Stomach smooth muscle (tissue), 2 donors: ENCODE results near the gene AK3.
A peak's percentile ranks its signal among the peaks of the same experiment; 100 is the strongest.

Source experiments
- H3K27ac ChIP-seq: one replicate; pipeline ENCODE4 v1.7.0; 2013; ENCODE audit warnings: mild to moderate bottlenecking, low read length, inconsistent platforms
- H3K27me3 ChIP-seq, 2 donors: one replicate each; pipeline ENCODE4 v1.7.0; 2013; ENCODE audit warnings: low read length in 2 of 2; ENCODE audit not compliant: insufficient read depth in 2 of 2, control insufficient read depth in 1 of 2
- H3K36me3 ChIP-seq, 2 donors: one replicate each; pipeline ENCODE4 v1.7.0; 2013; ENCODE audit warnings: low read length in 2 of 2; ENCODE audit not compliant: control insufficient read depth in 2 of 2, insufficient read depth in 2 of 2
- H3K4me1 ChIP-seq: one replicate; pipeline ENCODE4 v1.7.0; 2013; ENCODE audit warnings: low read length; ENCODE audit not compliant: control insufficient read depth, insufficient read depth
- H3K4me3 ChIP-seq, 2 donors: one replicate each; pipeline ENCODE4 v1.7.0; 2013; ENCODE audit warnings: low read length in 2 of 2
- H3K9ac ChIP-seq, 2 donors: one replicate each; pipeline ENCODE4 v1.7.0; 2013; ENCODE audit warnings: low read length in 2 of 2, mild to moderate bottlenecking in 1 of 2
- H3K9me3 ChIP-seq, 2 donors: one replicate each; pipeline ENCODE4 v1.7.0; 2013; ENCODE audit warnings: low read length in 2 of 2; ENCODE audit not compliant: control insufficient read depth in 2 of 2
- donor health status: healthy.
- donor health status: Pancreatic carcinoma.

The AK3 gene

DNA sequence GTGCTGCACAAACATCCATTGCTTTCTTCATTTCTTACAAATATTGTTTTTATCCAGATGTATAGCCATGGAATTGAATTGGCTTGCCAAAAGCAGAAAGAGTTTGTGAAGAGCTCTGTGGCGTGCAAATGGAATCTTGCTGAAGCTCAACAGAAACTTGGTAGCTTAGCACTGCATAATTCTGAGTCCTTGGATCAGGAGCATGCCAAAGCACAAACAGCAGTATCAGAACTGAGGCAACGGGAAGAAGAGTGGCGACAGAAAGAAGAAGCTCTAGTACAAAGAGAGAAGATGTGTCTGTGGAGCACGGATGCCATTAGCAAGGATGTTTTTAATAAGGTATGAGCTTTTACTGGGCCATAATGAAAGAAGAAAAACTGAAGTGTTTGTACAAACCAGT is 56.2 kb downstream of the AK3 start:
- no peak overlapping the region for H3K27ac ChIP-seq

DNA sequence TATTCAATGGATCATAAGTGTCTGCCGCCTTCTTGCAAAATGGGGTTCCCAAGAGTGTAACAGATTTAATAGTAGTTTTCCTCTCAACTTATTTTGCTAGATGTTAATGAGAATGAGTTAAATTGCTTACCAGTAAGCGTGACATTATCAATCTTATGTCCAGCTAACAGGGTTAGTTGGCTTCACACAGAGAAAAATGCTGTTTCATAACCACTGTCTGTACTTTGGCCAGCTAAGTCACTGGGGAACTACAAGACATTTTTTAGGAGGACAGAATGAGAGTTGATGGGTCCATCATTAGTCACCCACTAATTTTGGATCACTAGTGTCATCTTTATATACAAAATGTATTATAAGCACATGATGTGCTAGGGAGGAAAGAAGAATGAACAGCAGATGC is 60.3 kb downstream of the AK3 start:
- peak overlapping the region; percentile 96 to 97 for H3K9ac ChIP-seq
- peak overlapping the region; percentile 80 to 90 for H3K4me3 ChIP-seq
- no peaks in the 10 kb centered on the region for H3K9me3 ChIP-seq
- peaks cover under 1 to 7% of the 10 kb centered on the region in 2 donors for H3K36me3 ChIP-seq
- H3K27me3 ChIP-seq: no peaks in the 10 kb centered on the region
- H3K27ac ChIP-seq: peak overlapping the region; percentile 96
- H3K4me1 ChIP-seq: peaks cover 5% of the 10 kb centered on the region

More for the DNA sequence above, 56.2 kb downstream of the AK3 start:
- no peak overlapping the region for H3K9ac ChIP-seq
- peaks cover 5% of the 10 kb centered on the region for H3K4me1 ChIP-seq
- peaks cover 5 to 10% of the 10 kb centered on the region in 2 donors for H3K36me3 ChIP-seq
- H3K27me3 ChIP-seq: no peaks in the 10 kb centered on the region
- H3K9me3 ChIP-seq: no peaks in the 10 kb centered on the region
- H3K4me3 ChIP-seq: no peak overlapping the region

DNA sequence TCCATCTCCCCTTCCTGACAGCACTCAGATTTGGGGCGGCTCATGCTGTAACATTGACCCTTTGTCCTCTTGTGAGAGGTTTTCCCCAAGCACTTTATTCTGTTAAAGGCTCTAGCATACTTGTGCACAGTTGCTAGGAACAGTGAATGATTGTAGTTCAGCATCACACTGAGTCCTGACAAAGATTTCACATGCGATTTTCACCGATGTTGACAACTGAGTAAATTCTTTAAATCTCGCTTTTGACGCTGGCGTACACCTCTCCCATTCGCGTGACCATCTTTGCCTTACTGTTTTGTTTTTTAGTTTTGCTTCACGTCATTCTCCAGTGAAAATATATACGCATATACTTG is 60.9 kb downstream of the AK3 start:
- peak overlapping the region; percentile 96 for H3K27ac ChIP-seq
- peaks cover 0 to 4% of the 10 kb centered on the region in 2 donors for H3K36me3 ChIP-seq
- H3K9ac ChIP-seq: peak overlapping the region; percentile 96 to 97
- peak overlapping the region; percentile 80 to 90 for H3K4me3 ChIP-seq
- H3K4me1 ChIP-seq: peaks cover 5% of the 10 kb centered on the region
- no peaks in the 10 kb centered on the region for H3K9me3 ChIP-seq
- H3K27me3 ChIP-seq: no peaks in the 10 kb centered on the region

DNA sequence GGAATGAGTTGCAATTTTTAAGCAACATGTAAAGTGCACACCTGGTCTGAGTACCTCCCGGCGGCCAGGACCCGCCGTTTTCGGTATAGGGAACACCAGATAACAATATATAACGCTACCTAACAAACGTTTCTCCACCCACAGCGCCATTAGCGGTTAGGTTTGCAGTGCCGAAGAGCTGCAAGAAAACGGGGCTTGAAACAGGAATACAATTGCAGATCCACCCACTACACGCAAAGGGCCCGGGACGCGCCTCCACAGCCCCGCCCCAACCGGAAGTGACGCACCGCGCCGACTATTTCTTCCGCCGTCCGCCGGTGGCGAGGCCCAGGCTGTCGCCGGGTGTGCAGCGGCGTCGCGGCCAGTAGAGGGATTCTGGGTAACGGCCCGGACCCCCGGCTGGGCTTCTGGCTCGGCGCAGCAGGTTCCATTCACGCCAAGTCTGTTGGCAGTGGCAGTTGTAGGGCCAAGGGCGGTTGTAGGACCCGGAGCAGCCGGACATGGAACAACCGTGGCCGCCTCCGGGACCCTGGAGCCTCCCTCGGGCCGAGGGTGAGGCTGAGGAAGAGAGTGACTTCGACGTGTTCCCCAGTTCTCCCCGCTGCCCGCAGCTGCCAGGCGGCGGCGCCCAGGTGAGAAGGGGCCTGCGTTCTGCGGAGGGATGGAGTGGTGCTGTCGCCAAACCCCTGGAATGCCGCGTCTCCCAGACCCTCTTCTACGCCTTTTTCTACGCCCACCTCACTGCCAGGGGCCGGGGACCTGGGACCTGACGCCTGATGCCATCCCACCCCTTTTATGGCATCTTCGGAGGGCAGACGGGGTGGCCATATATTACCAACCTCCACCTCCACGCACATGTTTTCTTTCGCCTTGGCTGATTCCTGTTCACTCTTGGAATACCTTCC is 61.5 kb downstream of the AK3 start, which contains the start of gene CDC37L1:
Gene CDC37L1, plus strand, starts transcription at position 302 of the 905 bp plus-strand sequence. Its CDS starts 199 bp downstream, at position 501.
- H3K4me1 ChIP-seq: peaks cover 5% of the 10 kb centered on the region
- no peaks in the 10 kb centered on the region for H3K36me3 ChIP-seq
- no peaks in the 10 kb centered on the region for H3K9me3 ChIP-seq

DNA sequence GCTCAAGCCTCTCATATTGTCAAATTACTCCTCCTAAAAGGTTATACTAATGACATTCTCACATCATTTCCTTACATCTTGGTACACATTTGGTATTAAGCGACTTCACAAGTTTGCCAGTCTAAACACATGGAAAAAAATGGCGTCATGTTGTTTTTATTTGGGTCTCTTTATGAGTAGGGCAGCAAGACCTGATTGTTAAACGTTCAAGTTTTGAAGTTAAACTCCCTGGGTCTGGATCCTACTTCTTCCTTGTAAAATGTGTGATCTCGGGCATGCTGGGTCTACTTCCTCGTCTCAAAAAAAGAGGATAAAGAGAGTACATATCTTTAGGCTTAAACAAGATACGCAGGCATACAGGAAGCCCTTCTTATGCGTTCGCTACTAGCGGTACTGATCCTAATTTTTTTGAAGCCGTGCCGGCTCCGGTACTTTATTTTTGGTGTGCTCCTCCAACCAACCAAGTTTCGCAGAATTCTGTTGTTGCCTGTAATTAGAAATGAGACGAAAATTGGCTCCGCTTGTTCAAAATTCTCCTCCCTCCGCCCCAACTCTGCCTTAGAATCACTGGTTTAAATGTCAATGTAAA is 62.2 kb downstream of the AK3 start:
- Histone ChIP-seq H3K4me3 (peak overlapping the region; percentile 80 to 90), H3K9me3 (no peaks in the 10 kb centered on the region), H3K9ac (peak overlapping the region; percentile 93 to 97), H3K27ac (peak overlapping the region; percentile 96), H3K4me1 (peaks cover 5% of the 10 kb centered on the region), H3K27me3 (no peaks in the 10 kb centered on the region), H3K36me3 (no peaks in the 10 kb centered on the region)

More for the DNA sequence above, 61.5 kb downstream of the AK3 start, which contains the start of gene CDC37L1:
- Histone ChIP-seq H3K27me3 (no peaks in the 10 kb centered on the region), H3K27ac (peak within 1 kb of the TSS; percentile 96), H3K4me3 (peak within 1 kb of the TSS; percentile 80 to 90), H3K9ac (peak within 1 kb of the TSS; percentile 96 to 97)

DNA sequence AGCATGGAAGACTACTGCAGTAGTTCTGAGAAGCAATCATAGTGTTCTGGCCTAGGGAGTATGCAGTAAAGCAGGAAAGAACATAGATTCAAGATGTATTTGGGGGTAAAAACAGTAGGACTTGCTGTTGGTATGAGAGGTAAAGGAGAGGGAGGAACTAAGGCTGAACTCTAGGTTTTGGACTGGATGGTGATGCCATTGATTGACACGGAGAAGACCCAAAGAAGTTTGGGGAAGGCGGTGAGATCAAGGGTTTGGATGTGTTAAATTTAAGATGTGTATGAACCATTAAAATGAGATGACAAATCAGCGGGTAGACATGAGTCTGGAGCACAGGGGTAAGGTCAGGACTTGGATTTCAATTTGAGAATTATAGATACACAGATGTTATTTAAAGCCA is 63.6 kb downstream of the AK3 start:
- Histone ChIP-seq H3K4me3 (no peak overlapping the region), H3K27ac (no peak overlapping the region), H3K27me3 (no peaks in the 10 kb centered on the region), H3K9me3 (no peaks in the 10 kb centered on the region), H3K9ac (peak overlapping the region in 1 of 2 donors; percentile 18), H3K36me3 (no peaks in the 10 kb centered on the region), H3K4me1 (peaks cover 5% of the 10 kb centered on the region)

DNA sequence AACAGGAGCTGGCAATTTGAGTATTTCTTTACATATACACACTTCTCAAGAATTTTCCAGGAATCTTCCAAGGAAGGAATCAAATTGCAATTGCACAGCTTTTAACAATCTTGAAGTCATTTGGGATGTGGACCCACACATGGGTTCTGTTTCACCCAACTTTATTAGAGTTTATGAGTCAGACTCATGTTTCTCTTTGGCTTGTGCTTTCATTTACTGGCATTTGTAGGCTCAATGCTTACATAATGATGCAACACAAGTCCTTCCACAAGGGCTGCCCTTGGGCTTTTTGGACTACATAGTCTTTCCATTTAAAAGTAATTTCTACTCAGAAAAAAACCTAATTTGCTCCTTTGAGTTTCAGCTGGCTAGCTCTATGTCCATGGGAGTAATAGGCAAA is 66.2 kb downstream of the AK3 start:
- H3K9ac ChIP-seq: no peak overlapping the region
- no peaks in the 10 kb centered on the region for H3K4me1 ChIP-seq

DNA sequence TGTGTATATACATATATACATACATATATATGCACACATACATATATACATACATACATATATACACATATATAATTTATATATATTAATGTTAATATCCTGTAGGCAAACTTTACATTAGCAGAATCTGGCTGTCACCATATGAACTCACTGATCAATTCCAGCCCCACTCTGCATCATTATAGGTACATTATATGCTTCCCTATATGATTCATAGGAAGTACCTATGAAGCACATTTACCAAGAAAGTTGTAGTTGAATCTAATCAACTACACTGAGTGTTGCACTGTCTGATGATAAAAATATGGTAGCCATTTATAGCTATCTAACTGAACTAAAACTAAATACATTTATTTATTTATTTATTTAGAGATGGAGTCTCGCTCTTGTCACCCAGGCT is 69.3 kb downstream of the AK3 start:
- H3K36me3 ChIP-seq: no peaks in the 10 kb centered on the region
- no peaks in the 10 kb centered on the region for H3K9me3 ChIP-seq
- no peaks in the 10 kb centered on the region for H3K4me1 ChIP-seq
- no peak overlapping the region for H3K9ac ChIP-seq
- H3K27ac ChIP-seq: no peak overlapping the region
- no peak overlapping the region for H3K4me3 ChIP-seq
- no peaks in the 10 kb centered on the region for H3K27me3 ChIP-seq

More for the DNA sequence above, 66.2 kb downstream of the AK3 start:
- Histone ChIP-seq H3K27me3 (no peaks in the 10 kb centered on the region), H3K36me3 (no peaks in the 10 kb centered on the region), H3K4me3 (no peak overlapping the region), H3K9me3 (no peaks in the 10 kb centered on the region), H3K27ac (no peak overlapping the region)

DNA sequence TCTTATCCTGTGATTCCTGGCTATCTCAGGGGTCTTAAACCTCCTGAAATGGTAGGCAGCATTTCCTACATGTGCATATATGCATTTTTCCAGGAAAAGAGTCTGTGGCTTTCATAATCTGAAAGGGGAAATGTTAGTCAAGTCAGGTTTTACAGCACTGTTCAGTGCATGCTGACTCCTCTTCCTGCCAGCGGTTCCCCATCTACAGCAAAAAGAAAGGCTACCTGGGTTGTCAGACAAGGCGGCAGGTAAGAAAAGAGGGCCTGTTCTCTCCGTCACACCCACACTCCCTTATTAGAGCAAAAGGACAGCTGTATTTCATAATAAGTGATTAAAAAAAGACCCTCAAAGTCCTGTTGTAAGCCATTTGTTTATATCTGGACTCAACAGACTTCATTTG is 70.4 kb downstream of the AK3 start:
- Histone ChIP-seq H3K27me3 (no peaks in the 10 kb centered on the region), H3K9ac (no peak overlapping the region), H3K36me3 (no peaks in the 10 kb centered on the region), H3K4me3 (no peak overlapping the region), H3K9me3 (no peaks in the 10 kb centered on the region), H3K27ac (no peak overlapping the region), H3K4me1 (peaks cover 3% of the 10 kb centered on the region)

DNA sequence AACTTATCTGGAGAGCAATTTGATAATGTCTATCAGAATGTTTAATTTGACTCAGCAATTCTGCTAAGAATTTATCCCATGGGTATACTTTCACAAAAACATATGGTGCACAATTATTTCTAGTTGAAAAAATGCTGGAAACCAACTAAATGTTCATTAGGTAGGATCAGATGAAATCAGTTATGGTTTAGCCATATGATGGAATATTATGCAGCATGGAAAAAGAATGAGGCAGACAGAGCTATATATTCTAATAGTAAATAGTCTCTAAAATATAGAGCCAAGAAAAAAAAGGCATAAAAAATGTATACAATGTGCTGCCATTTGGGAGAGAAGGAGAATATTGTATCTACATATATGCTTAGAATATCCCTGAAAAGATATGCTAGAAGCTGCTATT is 71.1 kb downstream of the AK3 start:
- H3K27me3 ChIP-seq: no peaks in the 10 kb centered on the region
- no peak overlapping the region for H3K4me3 ChIP-seq
- H3K9me3 ChIP-seq: no peaks in the 10 kb centered on the region

DNA sequence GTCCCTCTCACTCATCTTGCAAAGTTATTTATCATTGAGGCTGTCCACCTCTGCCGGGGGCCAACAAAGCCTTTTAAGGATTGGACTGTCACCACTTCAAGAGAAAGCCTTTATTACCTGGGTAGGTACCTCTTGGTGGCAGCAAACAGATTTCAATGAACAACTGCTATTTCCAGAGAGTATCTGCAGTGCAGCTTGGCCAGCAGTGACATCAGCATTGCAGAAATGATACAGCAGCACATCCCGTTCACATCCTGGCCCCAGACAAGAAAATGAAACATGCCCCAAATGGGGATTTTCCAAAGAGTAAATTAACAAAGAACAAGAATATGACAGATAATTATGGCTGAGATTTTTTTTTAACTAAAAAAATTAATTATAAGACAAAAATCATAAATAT is 72.4 kb downstream of the AK3 start:
- no peaks in the 10 kb centered on the region for H3K27me3 ChIP-seq
- no peaks in the 10 kb centered on the region for H3K36me3 ChIP-seq
- H3K9ac ChIP-seq: no peak overlapping the region
- H3K27ac ChIP-seq: no peak overlapping the region
- no peaks in the 10 kb centered on the region for H3K9me3 ChIP-seq
- no peak overlapping the region for H3K4me3 ChIP-seq
- peaks cover 3% of the 10 kb centered on the region for H3K4me1 ChIP-seq

More for the DNA sequence above, 71.1 kb downstream of the AK3 start:
- Histone ChIP-seq H3K9ac (no peak overlapping the region), H3K4me1 (peaks cover 3% of the 10 kb centered on the region), H3K27ac (no peak overlapping the region), H3K36me3 (no peaks in the 10 kb centered on the region)
